Fibroblast of lung (primary cell): ENCODE results near the gene U2AF2. TPM values are rescaled to one million over a fixed set of nuclear protein-coding genes. Genes with fewer than 3 reads are reported as not detected.
A peak's percentile ranks its signal among the peaks of the same experiment; 100 is the strongest.

Experiments used
- DNase-seq, 2 donors: peaks; one replicate each; pipeline versions ENCODE4 v3.0.0 to v3.0.0-alpha.2; 2010; ENCODE audit warnings: low read depth in 2 of 2
- H2AFZ ChIP-seq: 2 replicates; pipeline ENCODE4 v1.5.1; 2012; ENCODE audit warnings: low read length, control low read depth, inconsistent platforms
- H3K27ac ChIP-seq: 2 replicates; pipeline ENCODE4 v1.5.1; 2011; ENCODE audit warnings: low read length, control low read depth; ENCODE audit not compliant: insufficient read depth
- H3K27me3 ChIP-seq: 2 replicates; pipeline ENCODE4 v1.5.1; 2011; ENCODE audit warnings: mild to moderate bottlenecking, low read length; ENCODE audit not compliant: control insufficient read depth, insufficient read depth
- H3K36me3 ChIP-seq: 2 replicates; pipeline ENCODE4 v1.5.1; 2011; ENCODE audit warnings: low read length; ENCODE audit not compliant: control insufficient read depth, insufficient read depth
- H3K4me1 ChIP-seq: 2 replicates; pipeline ENCODE4 v1.5.1; 2011; ENCODE audit warnings: low read length; ENCODE audit not compliant: control insufficient read depth, insufficient read depth; ENCODE audit errors: extremely low read depth
- H3K4me2 ChIP-seq: 2 replicates; pipeline ENCODE4 v1.5.1; 2011; ENCODE audit warnings: low read length, control low read depth; ENCODE audit not compliant: insufficient read depth; ENCODE audit errors: extremely low read depth
- H3K4me3 ChIP-seq, 4 experiments: fragments of 200-600 bp in 1 of 4; sonication (generic) in 1 of 4; replicated peaks in 1 of 4; 2 replicates each; pipeline ENCODE4 v1.5.1; 2011 to 2016; ENCODE audit warnings: low read length in 4 of 4, low read depth in 3 of 4, mild to moderate bottlenecking in 3 of 4, control low read depth in 2 of 4, inconsistent platforms in 1 of 4, mixed read lengths in 1 of 4; ENCODE audit not compliant: insufficient read depth in 1 of 4; ENCODE audit errors: control extremely low read depth in 1 of 4
- H3K79me2 ChIP-seq: 2 replicates; pipeline ENCODE4 v1.5.1; 2012; ENCODE audit warnings: mild to moderate bottlenecking, low read length, inconsistent platforms; ENCODE audit not compliant: control insufficient read depth, insufficient read depth
- H3K9ac ChIP-seq: 2 replicates; pipeline ENCODE4 v1.5.1; 2011; ENCODE audit warnings: mild to moderate bottlenecking, low read length, control low read depth; ENCODE audit not compliant: insufficient read depth
- H3K9me3 ChIP-seq: 2 replicates; pipeline ENCODE4 v1.5.1; 2012; ENCODE audit warnings: low read depth, low read length; ENCODE audit not compliant: control insufficient read depth, insufficient read depth
- H4K20me1 ChIP-seq: 2 replicates; pipeline ENCODE4 v1.5.1; 2011; ENCODE audit warnings: low read length; ENCODE audit not compliant: control insufficient read depth, insufficient read depth; ENCODE audit errors: extremely low read depth
- CTCF ChIP-seq, 2 donors: IDR thresholded peaks in 1 of 2; conservative IDR thresholded peaks in 1 of 2; 1 replicate in 1 of 2; 2 replicates in 1 of 2; pipeline ENCODE4 v1.5.1; 2011 to 2012; ENCODE audit warnings: low read length in 2 of 2, control low read depth in 1 of 2, inconsistent platforms in 1 of 2, low read depth in 1 of 2, mild to moderate bottlenecking in 1 of 2
- EZH2 ChIP-seq: IDR thresholded peaks from 2 replicates; pipeline ENCODE4 v1.5.1; 2012; ENCODE audit warnings: low read length, control low read depth, mild to moderate bottlenecking; ENCODE audit errors: missing control alignments
- polyA plus RNA-seq, 2 donors: library from polyadenylated mRNA; depleted of rRNA in 1 of 2; stranded (reverse) in 1 of 2; unstranded in 1 of 2; fragments of >200 nt; gene quantifications; 2 replicates each; pipeline ENCODE4 v1.2.1, GENCODE V29; 2011 to 2012; ENCODE audit warnings: missing spikeins in 1 of 2
- total RNA-seq: library from RNA; depleted of rRNA; stranded (reverse); fragments of >200 nt; gene quantifications from 2 replicates; pipeline ENCODE4 v1.2.1, GENCODE V29; 2014

Gene U2AF2
- total and polyA plus RNA-seq, 2 donors (not counting 1 experiment from before 2014, with no cell fraction given), result 53.5 to 84.1 TPM

- Histone ChIP-seq H3K4me1 (peaks cover 16% of the 10 kb centered on the region), H2AFZ (no peak overlapping the region), H4K20me1 (no peaks in the 10 kb centered on the region), H3K27me3 (no peaks in the 10 kb centered on the region), H3K4me3 (peak overlapping the region; percentile 74 to 92 (median 85)), H3K36me3 (peaks cover 17% of the 10 kb centered on the region), H3K4me2 (peak overlapping the region; percentile 89), H3K9me3 (no peaks in the 10 kb centered on the region), H3K9ac (peak overlapping the region; percentile 42), H3K27ac (peak overlapping the region; percentile 43), H3K79me2 (peaks cover 45% of the 10 kb centered on the region)
- DNase-seq, result peak; percentile 28 to 43
- TF ChIP-seq CTCF (conservative IDR thresholded peaks at IDR 0.05 in 1 of 2, IDR thresholded peaks at IDR 0.05 in 1 of 2; ENCODE audit: low read depth in 1 of 2, low read length in 2 of 2) (no peak), EZH2 (no peak)
Measured at GRCh38 chr19:55642153-55643002, 12.5 kb upstream of the U2AF2 start.

GRCh38 chr19:55643003-55643886 is 11.6 kb upstream of the U2AF2 start, which contains the start of gene ZNF581:
Gene ZNF581, plus strand, starts transcription at chr19:55643649. Its CDS starts 923 bp downstream, at chr19:55644572.
- no peaks in the 10 kb centered on the region for H3K9me3 ChIP-seq
- no peaks in the 10 kb centered on the region for H3K27me3 ChIP-seq
- peak; percentile 71 to 79 for DNase-seq
- peaks cover 37% of the 10 kb centered on the region for H3K79me2 ChIP-seq
- TF ChIP-seq CTCF (conservative IDR thresholded peaks at IDR 0.05 in 1 of 2, IDR thresholded peaks at IDR 0.05 in 1 of 2; ENCODE audit: low read depth in 1 of 2, low read length in 2 of 2) (no peak), EZH2 (no peak)
- peak within 1 kb of the TSS; percentile 84 to 92 (median 86) for H3K4me3 ChIP-seq
- H3K9ac ChIP-seq, result peak within 1 kb of the TSS; percentile 74
- no peak within 1 kb of the TSS for H2AFZ ChIP-seq
- peaks cover 14% of the 10 kb centered on the region for H3K36me3 ChIP-seq
- peak within 1 kb of the TSS; percentile 89 for H3K4me2 ChIP-seq
- H4K20me1 ChIP-seq, result no peaks in the 10 kb centered on the region
- H3K4me1 ChIP-seq, result peaks cover 16% of the 10 kb centered on the region
- H3K27ac ChIP-seq, result peak within 1 kb of the TSS; percentile 51

DNA sequence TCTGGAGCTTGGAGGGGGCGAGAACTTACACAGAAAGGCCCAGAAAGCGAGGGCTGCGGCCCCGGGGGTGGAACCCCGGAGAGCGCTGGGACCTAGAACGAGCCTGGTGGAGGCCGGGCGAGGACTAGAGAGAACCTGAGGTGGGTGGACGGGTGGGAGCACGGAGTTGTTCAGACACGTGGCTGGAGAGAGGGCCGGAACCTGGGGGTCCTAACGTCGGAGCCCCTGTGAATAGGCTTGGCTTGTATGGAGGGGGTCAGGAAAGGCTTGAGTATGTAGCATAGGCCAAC is 11.0 kb upstream of the U2AF2 start:
- Histone ChIP-seq H3K9me3 (no peaks in the 10 kb centered on the region), H2AFZ (no peak overlapping the region), H3K27me3 (no peaks in the 10 kb centered on the region), H3K4me1 (peaks cover 16% of the 10 kb centered on the region), H4K20me1 (no peaks in the 10 kb centered on the region), H3K36me3 (peaks cover 12% of the 10 kb centered on the region), H3K9ac (peak overlapping the region; percentile 74), H3K79me2 (peaks cover 34% of the 10 kb centered on the region), H3K27ac (peak overlapping the region; percentile 51), H3K4me2 (peak overlapping the region; percentile 55), H3K4me3 (peak overlapping the region; percentile 81 to 87 (median 85))
- TF ChIP-seq CTCF (conservative IDR thresholded peaks at IDR 0.05 in 1 of 2, IDR thresholded peaks at IDR 0.05 in 1 of 2; ENCODE audit: low read depth in 1 of 2, low read length in 2 of 2) (no peak), EZH2 (no peak)
- DNase-seq, result no peak
